ENCODE results near the gene SH3BP1.
A peak's percentile ranks its signal among the peaks of the same experiment; 100 is the strongest.
"Not testable (repeated sequence)": the region's sequence is repeated elsewhere in the genome, so short reads cannot be mapped to it uniquely, and the experiment has no call there.

Gene SH3BP1, protein sequence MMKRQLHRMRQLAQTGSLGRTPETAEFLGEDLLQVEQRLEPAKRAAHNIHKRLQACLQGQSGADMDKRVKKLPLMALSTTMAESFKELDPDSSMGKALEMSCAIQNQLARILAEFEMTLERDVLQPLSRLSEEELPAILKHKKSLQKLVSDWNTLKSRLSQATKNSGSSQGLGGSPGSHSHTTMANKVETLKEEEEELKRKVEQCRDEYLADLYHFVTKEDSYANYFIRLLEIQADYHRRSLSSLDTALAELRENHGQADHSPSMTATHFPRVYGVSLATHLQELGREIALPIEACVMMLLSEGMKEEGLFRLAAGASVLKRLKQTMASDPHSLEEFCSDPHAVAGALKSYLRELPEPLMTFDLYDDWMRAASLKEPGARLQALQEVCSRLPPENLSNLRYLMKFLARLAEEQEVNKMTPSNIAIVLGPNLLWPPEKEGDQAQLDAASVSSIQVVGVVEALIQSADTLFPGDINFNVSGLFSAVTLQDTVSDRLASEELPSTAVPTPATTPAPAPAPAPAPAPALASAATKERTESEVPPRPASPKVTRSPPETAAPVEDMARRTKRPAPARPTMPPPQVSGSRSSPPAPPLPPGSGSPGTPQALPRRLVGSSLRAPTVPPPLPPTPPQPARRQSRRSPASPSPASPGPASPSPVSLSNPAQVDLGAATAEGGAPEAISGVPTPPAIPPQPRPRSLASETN

DNA sequence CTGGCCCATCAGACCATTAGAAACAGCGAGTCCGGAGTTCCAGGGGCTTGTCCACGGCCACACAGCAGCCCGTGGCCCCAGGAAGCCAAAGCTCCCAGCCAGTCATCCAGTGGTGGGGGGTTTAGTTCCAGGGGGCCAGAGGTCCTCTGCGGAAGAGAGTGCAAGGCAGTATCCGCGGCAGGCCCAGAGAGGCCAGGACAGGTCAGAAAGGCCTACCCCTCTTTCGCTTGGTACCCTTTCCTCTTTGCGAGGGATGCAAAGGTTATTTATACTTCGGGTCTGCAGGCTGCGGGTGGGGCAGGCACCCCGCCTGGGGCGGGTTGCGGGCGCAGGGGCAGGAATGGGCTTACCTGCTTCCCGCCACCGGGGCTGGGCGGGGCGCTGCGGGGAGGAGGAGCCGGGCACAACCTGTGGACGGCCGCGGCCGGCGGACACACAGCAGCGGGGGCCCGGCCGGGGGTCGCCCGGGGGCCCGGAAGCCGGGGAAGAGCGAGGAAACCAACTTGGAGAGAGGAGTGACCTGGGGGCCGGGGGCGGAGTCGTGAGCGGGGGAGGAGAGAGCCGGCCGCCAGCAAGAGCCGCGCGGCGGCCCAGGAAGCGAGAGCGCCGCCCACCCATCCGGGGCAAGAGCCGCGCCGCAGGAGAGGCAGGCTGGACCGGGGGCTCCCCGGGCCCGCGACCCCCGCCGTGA, at the start of gene SH3BP1:
Gene SH3BP1 (plus strand): TSS at position 600 of the 691 bp plus-strand sequence. CDS start 119 bp downstream, outside the sequence.
- peak in 1 of 3 donors; percentile 55 for DNase-seq (ENCODE audit: low read depth in 2 of 3, low spot score in 1 of 3)

- not testable (repeated sequence) for DNase-seq (ENCODE audit: low read depth in 2 of 3, low spot score in 1 of 3)
These were observed 48.4 kb upstream of the SH3BP1 start for GRCh38 chr22:37591081-37591480.

GRCh38 chr22:37591823-37592404, 47.6 kb upstream of the SH3BP1 start:
- DNase-seq (ENCODE audit: low read depth in 2 of 3, low spot score in 1 of 3), result no peak

- no peak for DNase-seq (ENCODE audit: low read depth in 2 of 3, low spot score in 1 of 3)
These were observed 45.2 kb upstream of the SH3BP1 start for GRCh38 chr22:37594237-37594636.

DNA sequence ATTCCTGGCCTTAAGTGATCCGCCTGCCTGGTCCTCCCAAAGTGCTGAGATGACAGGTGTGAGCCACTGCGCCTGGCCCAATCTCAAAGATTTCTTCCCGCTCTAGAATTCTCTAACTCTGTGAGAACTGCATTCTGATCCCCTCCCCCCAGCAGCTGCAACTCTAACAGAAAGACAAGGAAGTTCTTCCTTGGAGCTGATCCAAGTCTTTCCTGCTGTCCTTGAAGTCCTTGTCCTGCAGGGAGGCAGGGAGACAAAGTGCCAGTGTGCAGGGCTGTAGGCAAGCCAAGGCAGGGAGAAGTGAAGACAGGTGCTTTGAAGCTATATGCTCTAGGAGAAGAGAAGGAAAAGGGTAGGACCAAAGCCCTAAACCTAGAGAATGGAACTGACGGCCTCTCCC, 40.3 kb upstream of the SH3BP1 start:
- no peak for DNase-seq (ENCODE audit: low read depth in 2 of 3, low spot score in 1 of 3)

DNA sequence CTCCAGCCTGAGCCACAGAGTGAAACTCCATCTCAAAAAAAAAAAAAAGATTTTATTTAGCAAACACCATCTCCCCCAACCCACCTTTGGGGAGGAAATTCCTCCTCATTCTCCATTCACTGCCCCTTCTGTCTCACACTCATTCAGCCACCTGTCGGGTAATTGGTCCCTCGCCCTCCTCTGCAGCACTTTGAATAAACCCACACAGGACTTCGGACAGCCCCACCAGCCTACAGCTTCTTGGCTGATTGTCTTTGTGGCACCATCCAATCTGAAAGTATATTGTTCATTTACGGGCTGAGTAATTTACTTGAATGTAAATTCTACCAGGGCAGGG, 38.3 kb upstream of the SH3BP1 start:
- no peak for DNase-seq (ENCODE audit: low read depth in 2 of 3, low spot score in 1 of 3)

DNA sequence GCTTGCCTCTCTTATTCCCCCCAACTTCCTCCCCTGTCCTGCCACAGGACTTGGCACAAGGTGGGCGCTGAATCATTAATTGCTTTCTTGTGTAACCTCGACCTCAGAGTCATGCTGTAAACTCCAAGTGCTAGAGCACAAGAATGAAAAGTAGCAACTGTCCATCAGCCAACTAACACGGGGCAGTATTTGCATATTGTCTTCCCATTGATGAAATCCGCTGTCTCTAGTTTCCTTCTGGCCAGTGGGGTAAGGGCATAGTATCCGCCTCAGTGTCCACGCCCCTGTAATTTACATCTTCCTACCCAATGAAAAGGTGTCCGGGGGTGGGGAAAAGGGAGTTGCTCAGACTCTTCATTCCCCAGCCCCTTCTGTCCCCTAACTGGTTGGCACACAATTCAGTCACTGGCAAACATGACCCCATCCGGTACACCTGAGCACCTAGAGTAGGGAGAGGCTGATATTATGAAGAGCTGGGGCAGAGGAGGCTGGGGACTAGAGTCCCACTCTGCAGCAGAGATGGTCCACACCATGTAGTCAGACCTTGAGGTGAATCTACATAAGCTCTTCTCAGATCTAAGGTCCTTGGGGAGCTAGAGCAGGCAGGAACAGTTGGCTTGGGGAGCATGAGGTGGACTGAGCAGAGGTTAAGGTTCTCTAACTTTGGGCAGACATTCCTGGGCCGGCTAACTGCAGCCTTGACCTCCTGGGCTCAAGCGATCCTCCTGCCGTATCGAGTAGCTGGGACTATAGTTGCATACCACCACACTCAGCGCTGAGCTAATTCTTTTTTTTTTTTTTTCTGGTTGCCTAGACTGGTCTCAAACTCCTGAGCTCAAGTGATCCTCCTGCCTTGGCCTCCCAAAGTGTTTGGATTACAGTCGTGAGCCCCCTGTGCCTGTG, 37.7 kb upstream of the SH3BP1 start:
- DNase-seq (ENCODE audit: low read depth in 2 of 3, low spot score in 1 of 3), result no peak

GRCh38 chr22:37602546-37603277, 36.8 kb upstream of the SH3BP1 start:
- not testable (repeated sequence) for DNase-seq (ENCODE audit: low read depth in 2 of 3, low spot score in 1 of 3)

GRCh38 chr22:37604074-37604473, 35.4 kb upstream of the SH3BP1 start:
- DNase-seq (ENCODE audit: low read depth in 2 of 3, low spot score in 1 of 3), result no peak

DNA sequence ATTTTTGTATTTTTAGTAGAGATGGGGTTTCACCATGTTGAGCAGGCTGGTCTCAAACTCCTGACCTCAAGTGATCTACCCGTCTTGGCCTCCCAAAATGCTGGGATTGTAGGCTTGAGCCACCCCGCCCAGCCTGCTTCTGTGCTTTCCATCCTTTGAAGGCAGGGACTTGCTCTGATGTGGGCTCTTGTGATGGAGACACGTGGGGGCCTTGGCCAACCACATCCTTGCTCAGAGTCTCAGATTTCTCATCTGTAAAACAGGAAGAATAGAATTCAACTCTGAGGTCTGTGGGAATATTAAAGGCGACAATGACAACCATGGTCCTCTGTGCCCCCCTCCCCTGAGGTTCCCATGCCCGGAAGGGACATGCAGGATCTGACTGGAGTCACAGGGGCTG, 34.6 kb upstream of the SH3BP1 start:
- DNase-seq (ENCODE audit: low read depth in 2 of 3, low spot score in 1 of 3), result peak in 2 of 3 donors; percentile 12 to 23

GRCh38 chr22:37607010-37607934, 32.2 kb upstream of the SH3BP1 start:
- DNase-seq (ENCODE audit: low read depth in 2 of 3, low spot score in 1 of 3), result peak; percentile 81 to 94 (median 88)

GRCh38 chr22:37607935-37608476, 31.5 kb upstream of the SH3BP1 start:
- no peak for DNase-seq (ENCODE audit: low read depth in 2 of 3, low spot score in 1 of 3)

DNA sequence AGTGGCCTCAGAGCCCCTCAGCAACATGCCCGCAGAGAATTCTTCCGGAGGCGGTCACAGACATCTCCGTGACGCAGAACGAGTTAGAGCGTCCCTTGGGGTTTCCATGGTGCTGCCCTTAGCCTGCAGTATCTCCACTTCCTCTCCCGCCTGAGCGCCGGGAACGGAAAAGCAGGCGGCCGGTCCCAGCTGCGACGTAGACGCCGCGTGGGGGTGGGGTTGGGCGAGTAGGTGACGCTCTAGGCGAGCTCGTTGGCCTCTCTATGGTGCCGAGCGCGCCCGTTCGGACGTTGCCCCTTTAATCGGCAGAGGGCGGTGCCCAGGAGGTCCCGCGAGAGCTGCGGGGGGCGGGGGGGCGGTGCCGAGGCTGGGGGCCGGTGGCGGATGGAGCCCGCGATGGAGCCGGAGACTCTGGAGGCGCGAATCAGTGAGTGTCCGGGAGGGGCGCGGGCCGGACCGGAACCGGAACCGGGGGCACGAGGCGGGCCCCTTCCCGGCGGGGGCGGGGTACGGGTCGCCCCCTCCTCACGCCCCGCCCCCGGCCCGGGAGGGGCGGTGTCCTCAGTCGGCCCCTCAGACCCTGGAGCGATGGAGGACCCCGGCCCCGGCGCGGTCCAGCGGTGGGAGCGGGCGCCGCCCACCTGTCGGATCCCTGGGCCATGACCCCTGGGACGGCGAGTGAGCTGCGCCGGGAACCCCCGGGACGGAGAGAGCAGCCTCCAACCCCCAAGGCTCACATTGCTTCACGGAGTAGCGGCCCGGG, 30.8 kb upstream of the SH3BP1 start, which contains the start of gene GGA1:
Gene GGA1 (plus strand): TSS at position 358 of the 763 bp plus-strand sequence. CDS start 27 bp downstream, at position 385.
- peak; percentile 89 to 96 (median 94) for DNase-seq (ENCODE audit: low read depth in 2 of 3, low spot score in 1 of 3)

GRCh38 chr22:37609240-37610152, 30.0 kb upstream of the SH3BP1 start:
- DNase-seq (ENCODE audit: low read depth in 2 of 3, low spot score in 1 of 3), result no peak

DNA sequence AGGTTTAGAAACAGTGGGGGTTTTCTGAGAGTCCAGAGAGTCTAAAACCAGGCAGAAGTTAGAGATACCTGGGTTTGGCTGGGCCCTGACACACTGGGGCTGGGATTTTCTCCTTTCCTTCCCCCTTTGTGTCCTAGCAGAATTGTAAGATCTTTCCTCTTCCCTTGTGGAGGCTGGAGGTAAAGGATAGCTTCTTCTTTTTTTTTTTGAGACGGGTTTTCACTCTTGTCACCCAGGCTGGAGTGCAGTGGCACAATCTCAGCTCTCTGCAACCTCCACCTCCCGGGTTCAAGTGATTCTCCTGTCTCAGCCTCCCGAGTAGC, 29.4 kb upstream of the SH3BP1 start:
- not testable (repeated sequence) for DNase-seq (ENCODE audit: low read depth in 2 of 3, low spot score in 1 of 3)

- no peak for DNase-seq (ENCODE audit: low read depth in 2 of 3, low spot score in 1 of 3)
These were observed 28.9 kb upstream of the SH3BP1 start for GRCh38 chr22:37610480-37611129.
